Measurements from ENCODE around the gene NSUN4. TPM values are rescaled to one million over a fixed set of nuclear protein-coding genes. Genes with fewer than 3 reads are reported as not detected.

The NSUN4 gene
- total and polyA plus RNA-seq, 2 of the 13 experiments (the other 11 are each of a cell fraction or from before 2014, with no cell fraction given) = 21.5 to 23.5 TPM

DNA sequence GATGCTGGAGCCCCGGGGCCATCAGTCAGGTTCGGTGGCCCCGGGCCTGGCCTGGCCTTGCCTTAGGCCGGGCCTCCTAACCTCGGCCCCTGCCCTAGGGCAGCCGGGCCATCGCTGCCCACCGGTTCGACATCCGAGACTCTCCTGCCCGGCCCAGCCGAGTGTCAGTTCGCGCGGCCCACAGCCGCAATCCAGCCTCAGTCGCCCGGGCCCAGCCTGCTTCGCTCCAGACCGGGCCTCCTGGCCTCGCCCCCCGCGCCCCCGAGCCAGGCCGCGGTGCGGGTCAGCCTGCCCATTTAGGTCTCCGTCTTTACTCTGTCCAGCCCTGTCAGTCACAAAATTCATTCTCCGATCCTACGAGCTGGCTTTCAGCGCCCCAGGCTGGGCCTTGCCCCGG, 38.0 kb upstream of the NSUN4 start (continued):
- TF ChIP-seq, protein P1, sequence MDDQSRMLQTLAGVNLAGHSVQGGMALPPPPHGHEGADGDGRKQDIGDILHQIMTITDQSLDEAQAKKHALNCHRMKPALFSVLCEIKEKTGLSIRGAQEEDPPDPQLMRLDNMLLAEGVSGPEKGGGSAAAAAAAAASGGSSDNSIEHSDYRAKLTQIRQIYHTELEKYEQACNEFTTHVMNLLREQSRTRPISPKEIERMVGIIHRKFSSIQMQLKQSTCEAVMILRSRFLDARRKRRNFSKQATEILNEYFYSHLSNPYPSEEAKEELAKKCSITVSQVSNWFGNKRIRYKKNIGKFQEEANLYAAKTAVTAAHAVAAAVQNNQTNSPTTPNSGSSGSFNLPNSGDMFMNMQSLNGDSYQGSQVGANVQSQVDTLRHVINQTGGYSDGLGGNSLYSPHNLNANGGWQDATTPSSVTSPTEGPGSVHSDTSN (CRISPR knock-in tag; IDR thresholded peaks at IDR 0.05; ENCODE audit: borderline replicate concordance) = no peak
- TF ChIP-seq HHEX (CRISPR knock-in tag; IDR thresholded peaks at IDR 0.05) (no peak), ARNTL (CRISPR knock-in tag; IDR thresholded peaks at IDR 0.05) (no peak), TMF1 (CRISPR knock-in tag; IDR thresholded peaks at IDR 0.05; ENCODE audit: low read depth) (no peak), ZNF891 (CRISPR knock-in tag; IDR thresholded peaks at IDR 0.05) (no peak; the same call in 1 of the 2 replicates), ZNF558 (CRISPR knock-in tag; IDR thresholded peaks at IDR 0.05; ENCODE audit: borderline replicate concordance) (peak; percentile 80; the same call in 1 of the 2 replicates), ZFAT (CRISPR knock-in tag; conservative IDR thresholded peaks at IDR 0.05) (peak; percentile 41; the same call in 1 of the 2 replicates), SPEN (CRISPR knock-in tag; IDR thresholded peaks at IDR 0.05; ENCODE audit: low read depth) (peak; percentile 45; the same call in 1 of the 2 replicates), FOXK1 (CRISPR knock-in tag; IDR thresholded peaks at IDR 0.05; ENCODE audit: borderline replicate concordance, low read depth) (peak; percentile 28; the same call in 1 of the 2 replicates), RORA (CRISPR knock-in tag; IDR thresholded peaks at IDR 0.05) (no peak), BORCS8-MEF2B (CRISPR knock-in tag; IDR thresholded peaks at IDR 0.05) (peak; percentile 16; the same call in 1 of the 2 replicates), CCAR2 (optimal IDR thresholded peaks at IDR 0.05; ENCODE audit: low read depth, low read length) (no peak)
- TF ChIP-seq, protein P2, sequence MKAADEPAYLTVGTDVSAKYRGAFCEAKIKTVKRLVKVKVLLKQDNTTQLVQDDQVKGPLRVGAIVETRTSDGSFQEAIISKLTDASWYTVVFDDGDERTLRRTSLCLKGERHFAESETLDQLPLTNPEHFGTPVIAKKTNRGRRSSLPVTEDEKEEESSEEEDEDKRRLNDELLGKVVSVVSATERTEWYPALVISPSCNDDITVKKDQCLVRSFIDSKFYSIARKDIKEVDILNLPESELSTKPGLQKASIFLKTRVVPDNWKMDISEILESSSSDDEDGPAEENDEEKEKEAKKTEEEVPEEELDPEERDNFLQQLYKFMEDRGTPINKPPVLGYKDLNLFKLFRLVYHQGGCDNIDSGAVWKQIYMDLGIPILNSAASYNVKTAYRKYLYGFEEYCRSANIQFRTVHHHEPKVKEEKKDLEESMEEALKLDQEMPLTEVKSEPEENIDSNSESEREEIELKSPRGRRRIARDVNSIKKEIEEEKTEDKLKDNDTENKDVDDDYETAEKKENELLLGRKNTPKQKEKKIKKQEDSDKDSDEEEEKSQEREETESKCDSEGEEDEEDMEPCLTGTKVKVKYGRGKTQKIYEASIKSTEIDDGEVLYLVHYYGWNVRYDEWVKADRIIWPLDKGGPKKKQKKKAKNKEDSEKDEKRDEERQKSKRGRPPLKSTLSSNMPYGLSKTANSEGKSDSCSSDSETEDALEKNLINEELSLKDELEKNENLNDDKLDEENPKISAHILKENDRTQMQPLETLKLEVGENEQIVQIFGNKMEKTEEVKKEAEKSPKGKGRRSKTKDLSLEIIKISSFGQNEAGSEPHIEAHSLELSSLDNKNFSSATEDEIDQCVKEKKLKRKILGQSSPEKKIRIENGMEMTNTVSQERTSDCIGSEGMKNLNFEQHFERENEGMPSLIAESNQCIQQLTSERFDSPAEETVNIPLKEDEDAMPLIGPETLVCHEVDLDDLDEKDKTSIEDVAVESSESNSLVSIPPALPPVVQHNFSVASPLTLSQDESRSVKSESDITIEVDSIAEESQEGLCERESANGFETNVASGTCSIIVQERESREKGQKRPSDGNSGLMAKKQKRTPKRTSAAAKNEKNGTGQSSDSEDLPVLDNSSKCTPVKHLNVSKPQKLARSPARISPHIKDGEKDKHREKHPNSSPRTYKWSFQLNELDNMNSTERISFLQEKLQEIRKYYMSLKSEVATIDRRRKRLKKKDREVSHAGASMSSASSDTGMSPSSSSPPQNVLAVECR (CRISPR knock-in tag; IDR thresholded peaks at IDR 0.05; ENCODE audit: borderline replicate concordance) = no peak; the same call in 1 of the 2 replicates
- TF ChIP-seq, protein P3, sequence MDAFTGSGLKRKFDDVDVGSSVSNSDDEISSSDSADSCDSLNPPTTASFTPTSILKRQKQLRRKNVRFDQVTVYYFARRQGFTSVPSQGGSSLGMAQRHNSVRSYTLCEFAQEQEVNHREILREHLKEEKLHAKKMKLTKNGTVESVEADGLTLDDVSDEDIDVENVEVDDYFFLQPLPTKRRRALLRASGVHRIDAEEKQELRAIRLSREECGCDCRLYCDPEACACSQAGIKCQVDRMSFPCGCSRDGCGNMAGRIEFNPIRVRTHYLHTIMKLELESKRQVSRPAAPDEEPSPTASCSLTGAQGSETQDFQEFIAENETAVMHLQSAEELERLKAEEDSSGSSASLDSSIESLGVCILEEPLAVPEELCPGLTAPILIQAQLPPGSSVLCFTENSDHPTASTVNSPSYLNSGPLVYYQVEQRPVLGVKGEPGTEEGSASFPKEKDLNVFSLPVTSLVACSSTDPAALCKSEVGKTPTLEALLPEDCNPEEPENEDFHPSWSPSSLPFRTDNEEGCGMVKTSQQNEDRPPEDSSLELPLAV (CRISPR knock-in tag; conservative IDR thresholded peaks at IDR 0.05; ENCODE audit: low read depth) = no peak
- TF ChIP-seq, protein P4, sequence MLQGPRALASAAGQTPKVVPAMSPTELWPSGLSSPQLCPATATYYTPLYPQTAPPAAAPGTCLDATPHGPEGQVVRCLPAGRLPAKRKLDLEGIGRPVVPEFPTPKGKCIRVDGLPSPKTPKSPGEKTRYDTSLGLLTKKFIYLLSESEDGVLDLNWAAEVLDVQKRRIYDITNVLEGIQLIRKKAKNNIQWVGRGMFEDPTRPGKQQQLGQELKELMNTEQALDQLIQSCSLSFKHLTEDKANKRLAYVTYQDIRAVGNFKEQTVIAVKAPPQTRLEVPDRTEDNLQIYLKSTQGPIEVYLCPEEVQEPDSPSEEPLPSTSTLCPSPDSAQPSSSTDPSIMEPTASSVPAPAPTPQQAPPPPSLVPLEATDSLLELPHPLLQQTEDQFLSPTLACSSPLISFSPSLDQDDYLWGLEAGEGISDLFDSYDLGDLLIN (CRISPR knock-in tag; IDR thresholded peaks at IDR 0.05; ENCODE audit: borderline replicate concordance) = no peak
- TF ChIP-seq, protein P5, sequence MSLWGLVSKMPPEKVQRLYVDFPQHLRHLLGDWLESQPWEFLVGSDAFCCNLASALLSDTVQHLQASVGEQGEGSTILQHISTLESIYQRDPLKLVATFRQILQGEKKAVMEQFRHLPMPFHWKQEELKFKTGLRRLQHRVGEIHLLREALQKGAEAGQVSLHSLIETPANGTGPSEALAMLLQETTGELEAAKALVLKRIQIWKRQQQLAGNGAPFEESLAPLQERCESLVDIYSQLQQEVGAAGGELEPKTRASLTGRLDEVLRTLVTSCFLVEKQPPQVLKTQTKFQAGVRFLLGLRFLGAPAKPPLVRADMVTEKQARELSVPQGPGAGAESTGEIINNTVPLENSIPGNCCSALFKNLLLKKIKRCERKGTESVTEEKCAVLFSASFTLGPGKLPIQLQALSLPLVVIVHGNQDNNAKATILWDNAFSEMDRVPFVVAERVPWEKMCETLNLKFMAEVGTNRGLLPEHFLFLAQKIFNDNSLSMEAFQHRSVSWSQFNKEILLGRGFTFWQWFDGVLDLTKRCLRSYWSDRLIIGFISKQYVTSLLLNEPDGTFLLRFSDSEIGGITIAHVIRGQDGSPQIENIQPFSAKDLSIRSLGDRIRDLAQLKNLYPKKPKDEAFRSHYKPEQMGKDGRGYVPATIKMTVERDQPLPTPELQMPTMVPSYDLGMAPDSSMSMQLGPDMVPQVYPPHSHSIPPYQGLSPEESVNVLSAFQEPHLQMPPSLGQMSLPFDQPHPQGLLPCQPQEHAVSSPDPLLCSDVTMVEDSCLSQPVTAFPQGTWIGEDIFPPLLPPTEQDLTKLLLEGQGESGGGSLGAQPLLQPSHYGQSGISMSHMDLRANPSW (CRISPR knock-in tag; IDR thresholded peaks at IDR 0.05; ENCODE audit: borderline replicate concordance) = no peak
- TF ChIP-seq, protein P6, sequence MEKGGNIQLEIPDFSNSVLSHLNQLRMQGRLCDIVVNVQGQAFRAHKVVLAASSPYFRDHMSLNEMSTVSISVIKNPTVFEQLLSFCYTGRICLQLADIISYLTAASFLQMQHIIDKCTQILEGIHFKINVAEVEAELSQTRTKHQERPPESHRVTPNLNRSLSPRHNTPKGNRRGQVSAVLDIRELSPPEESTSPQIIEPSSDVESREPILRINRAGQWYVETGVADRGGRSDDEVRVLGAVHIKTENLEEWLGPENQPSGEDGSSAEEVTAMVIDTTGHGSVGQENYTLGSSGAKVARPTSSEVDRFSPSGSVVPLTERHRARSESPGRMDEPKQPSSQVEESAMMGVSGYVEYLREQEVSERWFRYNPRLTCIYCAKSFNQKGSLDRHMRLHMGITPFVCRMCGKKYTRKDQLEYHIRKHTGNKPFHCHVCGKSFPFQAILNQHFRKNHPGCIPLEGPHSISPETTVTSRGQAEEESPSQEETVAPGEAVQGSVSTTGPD (CRISPR knock-in tag; IDR thresholded peaks at IDR 0.05) = peak; percentile 15; the same call in 1 of the 2 replicates

Measured in HepG2 (cell line).